GM23338 (cell line): Measurements from ENCODE around the gene PCBP3. TPM values are rescaled to one million over a fixed set of nuclear protein-coding genes. Genes with fewer than 3 reads are reported as not detected.

Experiments used
- ATAC-seq: fragments of 200-7000 bp; cut with Tn5 transposase; 3 replicates; pipeline ENCODE4 v1.9.1; 2020
- DNase-seq: peaks from one replicate; pipeline ENCODE4 v3.0.0-alpha.2; 2015; ENCODE audit warnings: low spot score
- H2AFZ ChIP-seq: fragments of 200-600 bp; sonication (generic); 2 replicates; pipeline ENCODE4 v1.8.0; 2016; ENCODE audit warnings: antibody characterized with exemption, mild to moderate bottlenecking, moderate library complexity
- H3F3A ChIP-seq: fragments of 200-600 bp; sonication (generic); replicated peaks from 2 replicates; pipeline ENCODE4 v1.8.0; 2017; ENCODE audit warnings: antibody characterized with exemption, mixed run types, low read depth
- H3K27ac ChIP-seq: fragments of 200-600 bp; sonication (generic); 2 replicates; pipeline ENCODE4 v1.6.1; 2016; ENCODE audit warnings: low read depth
- H3K27me3 ChIP-seq: fragments of 200-600 bp; sonication (generic); 2 replicates; pipeline ENCODE4 v1.8.0; 2016; ENCODE audit warnings: mild to moderate bottlenecking, mixed run types, moderate library complexity; ENCODE audit not compliant: insufficient read depth
- H3K36me3 ChIP-seq: fragments of 200-600 bp; sonication (generic); 2 replicates; pipeline ENCODE4 v1.8.0; 2016; ENCODE audit warnings: mild to moderate bottlenecking; ENCODE audit not compliant: insufficient read depth
- H3K4me1 ChIP-seq: fragments of 200-600 bp; sonication (generic); 2 replicates; pipeline ENCODE4 v1.8.0; 2016; ENCODE audit warnings: mild to moderate bottlenecking, moderate library complexity; ENCODE audit not compliant: insufficient read depth
- H3K4me2 ChIP-seq: fragments of 200-600 bp; sonication (generic); 2 replicates; pipeline ENCODE4 v1.7.1; 2017; ENCODE audit warnings: mixed run types
- H3K4me3 ChIP-seq: fragments of 200-600 bp; sonication (generic); 2 replicates; pipeline ENCODE4 v1.6.1; 2016; ENCODE audit warnings: mixed run types
- H3K79me2 ChIP-seq: fragments of 200-600 bp; sonication (generic); replicated peaks from 2 replicates; pipeline ENCODE4 v1.8.0; 2017; ENCODE audit warnings: mild to moderate bottlenecking; ENCODE audit not compliant: insufficient read depth
- H3K9me2 ChIP-seq: fragments of 200-600 bp; sonication (generic); 2 replicates; pipeline ENCODE4 v1.8.0; 2017; ENCODE audit not compliant: insufficient read depth
- H4K20me1 ChIP-seq: fragments of 200-600 bp; sonication (generic); replicated peaks from 2 replicates; pipeline ENCODE4 v1.8.0; 2017; ENCODE audit warnings: mild to moderate bottlenecking; ENCODE audit not compliant: insufficient read depth
- H3K27ac Mint-ChIP-seq: 2 replicates; pipeline ENCODE4 v1.8.0; 2020; ENCODE audit warnings: inconsistent platforms, mild to moderate bottlenecking, moderate library complexity, mixed read lengths
- H3K27me3 Mint-ChIP-seq: 3 replicates; pipeline ENCODE4 v1.8.0; 2022; ENCODE audit warnings: low read depth, mild to moderate bottlenecking, moderate library complexity, mixed read lengths, inconsistent platforms; ENCODE audit not compliant: insufficient read depth, poor library complexity
- H3K36me3 Mint-ChIP-seq: 3 replicates; pipeline ENCODE4 v1.8.0; 2021; ENCODE audit warnings: low read depth, mild to moderate bottlenecking, inconsistent platforms, moderate library complexity, mixed read lengths
- H3K4me1 Mint-ChIP-seq: 3 replicates; pipeline ENCODE4 v1.8.0; 2020; ENCODE audit warnings: mild to moderate bottlenecking, inconsistent platforms, mixed read lengths
- H3K4me3 Mint-ChIP-seq: 3 replicates; pipeline ENCODE4 v1.8.0; 2021; ENCODE audit warnings: moderate library complexity, mild to moderate bottlenecking, inconsistent platforms, mixed read lengths
- H3K9me3 Mint-ChIP-seq: 3 replicates; pipeline ENCODE4 v1.8.0; 2020; ENCODE audit warnings: moderate library complexity, mild to moderate bottlenecking, inconsistent platforms, mixed read lengths
- CREB1 ChIP-seq: fragments of 250-450 bp; sonication (Bioruptor Pico); IDR thresholded peaks from 2 replicates; pipeline ENCODE4 v1.5.0; 2020; ENCODE audit warnings: low read depth, mild to moderate bottlenecking, moderate library complexity
- CTCF ChIP-seq, 2 experiments: fragments of 200-600 bp in 1 of 2; sonication (generic) in 1 of 2; conservative IDR thresholded peaks; 2 replicates each; pipeline versions ENCODE4 v1.5.1 to v1.6.1; 2016 to 2017; ENCODE audit warnings: antibody characterized with exemption in 2 of 2, low read depth in 2 of 2, mild to moderate bottlenecking in 2 of 2, moderate library complexity in 1 of 2
- ETS1 ChIP-seq: IDR thresholded peaks from 2 replicates; pipeline ENCODE4 v1.6.1; 2016; ENCODE audit warnings: antibody characterized with exemption
- EZH2 ChIP-seq: fragments of 200-600 bp; sonication (generic); IDR thresholded peaks from one replicate; pipeline ENCODE4 v1.8.0; 2017; ENCODE audit warnings: antibody characterized with exemption, mild to moderate bottlenecking, low read depth; ENCODE audit not compliant: unreplicated experiment
- EZH2phosphoT487 ChIP-seq: fragments of 200-600 bp; sonication (generic); IDR thresholded peaks from one replicate; pipeline ENCODE4 v1.8.1; 2018; ENCODE audit warnings: antibody characterized with exemption; ENCODE audit not compliant: unreplicated experiment
- JUNB ChIP-seq: IDR thresholded peaks from one replicate; pipeline ENCODE4 v1.6.1; 2016; ENCODE audit warnings: antibody characterized with exemption; ENCODE audit not compliant: unreplicated experiment
- NANOG ChIP-seq: IDR thresholded peaks from 2 replicates; pipeline ENCODE4 v1.6.1; 2016; ENCODE audit warnings: antibody characterized with exemption, borderline replicate concordance
- POLR2AphosphoS5 ChIP-seq: IDR thresholded peaks from 2 replicates; pipeline ENCODE4 v1.6.1; 2016; ENCODE audit warnings: antibody characterized with exemption, low read depth
- REST ChIP-seq: IDR thresholded peaks from one replicate; pipeline ENCODE4 v1.6.1; 2018; ENCODE audit warnings: antibody characterized with exemption; ENCODE audit not compliant: unreplicated experiment
- STAT1 ChIP-seq: IDR thresholded peaks from one replicate; pipeline ENCODE4 v1.6.1; 2016; ENCODE audit warnings: antibody characterized with exemption; ENCODE audit not compliant: unreplicated experiment
- polyA plus RNA-seq: library from polyadenylated mRNA; unstranded; fragments of >200 nt; fragmentation: Nextera tagmentation; extraction: Ambion mirVana; gene quantifications from 2 replicates; pipeline ENCODE4 v1.2.1, GENCODE V29; 2016
- total RNA-seq: library from RNA; depleted of rRNA; stranded (reverse); fragments of >200 nt; shearing (Covaris generic); gene quantifications from 2 replicates; pipeline ENCODE4 v1.2.3, GENCODE V29; 2014

Gene PCBP3
- total and polyA plus RNA-seq, 2 experiments from 2014 or later: 7.1 to 9.1 TPM

GRCh38 chr21:45713613-45714012 lies 70.1 kb downstream of the PCBP3 start (continued):
- no peak for TF ChIP-seq REST
- TF ChIP-seq EZH2phosphoT487: no peak
- no peak for TF ChIP-seq NANOG

GRCh38 chr21:45715441-45715840 lies 71.9 kb downstream of the PCBP3 start:
- Histone ChIP-seq H3K27ac (no peak overlapping the region), H3K79me2 (no peaks in the 10 kb centered on the region), H3K27me3 (no peaks in the 10 kb centered on the region), H3K4me1 (no peaks in the 10 kb centered on the region), H3K4me3 (no peak overlapping the region), H3K36me3 (no peaks in the 10 kb centered on the region), H3K4me2 (no peak overlapping the region), H3K9me2 (no peaks in the 10 kb centered on the region), H4K20me1 (no peaks in the 10 kb centered on the region), H3F3A (no peaks in the 10 kb centered on the region), H2AFZ (no peak overlapping the region)
- no peak overlapping the region for H3K4me3 Mint-ChIP-seq
- H3K9me3 Mint-ChIP-seq: no peaks in the 10 kb centered on the region; the same call in 2 of the 3 replicates
- peaks cover 1% of the 10 kb centered on the region for H3K27me3 Mint-ChIP-seq
- H3K4me1 Mint-ChIP-seq: no peaks in the 10 kb centered on the region; the same call in 2 of the 3 replicates
- TF ChIP-seq REST (no peak), EZH2phosphoT487 (no peak), CREB1 (CRISPR knock-in tag) (no peak), JUNB (no peak), NANOG (no peak), STAT1 (no peak), ETS1 (no peak), CTCF (conservative IDR thresholded peaks at IDR 0.05; ENCODE audit: low read depth in 2 of 2) (no peak), EZH2 (no peak), POLR2AphosphoS5 (no peak)
- DNase-seq (no peak), ATAC-seq (no peak)
- H3K27ac Mint-ChIP-seq: no peak overlapping the region
- H3K36me3 Mint-ChIP-seq: no peaks in the 10 kb centered on the region; the same call in 2 of the 3 replicates
